GM19463 (cell line): Measurements from ENCODE around the gene KRTAP4-4.

Source experiments
- ATAC-seq: cut with Tn5 transposase; IDR thresholded peaks from one replicate; pipeline ENCODE4 v1.9.1; 2021; ENCODE audit warnings: mild to moderate bottlenecking, moderate library complexity; ENCODE audit not compliant: unreplicated experiment

The KRTAP4-4 gene

GRCh38 chr17:41116297-41116696 lies 44.3 kb downstream of the KRTAP4-4 start:
- no peak for ATAC-seq

GRCh38 chr17:41111151-41111885 lies 49.2 kb downstream of the KRTAP4-4 start:
- ATAC-seq, result no peak
